GM18873 (cell line): Measurements from ENCODE around the gene TTLL1.

ENCODE experiments used
- ATAC-seq: cut with Tn5 transposase; IDR thresholded peaks from one replicate; pipeline ENCODE4 v1.9.1; 2021; ENCODE audit warnings: mild to moderate bottlenecking, moderate library complexity, moderate number of reproducible peaks; ENCODE audit not compliant: unreplicated experiment, low FRiP score

TTLL1 gene

DNA sequence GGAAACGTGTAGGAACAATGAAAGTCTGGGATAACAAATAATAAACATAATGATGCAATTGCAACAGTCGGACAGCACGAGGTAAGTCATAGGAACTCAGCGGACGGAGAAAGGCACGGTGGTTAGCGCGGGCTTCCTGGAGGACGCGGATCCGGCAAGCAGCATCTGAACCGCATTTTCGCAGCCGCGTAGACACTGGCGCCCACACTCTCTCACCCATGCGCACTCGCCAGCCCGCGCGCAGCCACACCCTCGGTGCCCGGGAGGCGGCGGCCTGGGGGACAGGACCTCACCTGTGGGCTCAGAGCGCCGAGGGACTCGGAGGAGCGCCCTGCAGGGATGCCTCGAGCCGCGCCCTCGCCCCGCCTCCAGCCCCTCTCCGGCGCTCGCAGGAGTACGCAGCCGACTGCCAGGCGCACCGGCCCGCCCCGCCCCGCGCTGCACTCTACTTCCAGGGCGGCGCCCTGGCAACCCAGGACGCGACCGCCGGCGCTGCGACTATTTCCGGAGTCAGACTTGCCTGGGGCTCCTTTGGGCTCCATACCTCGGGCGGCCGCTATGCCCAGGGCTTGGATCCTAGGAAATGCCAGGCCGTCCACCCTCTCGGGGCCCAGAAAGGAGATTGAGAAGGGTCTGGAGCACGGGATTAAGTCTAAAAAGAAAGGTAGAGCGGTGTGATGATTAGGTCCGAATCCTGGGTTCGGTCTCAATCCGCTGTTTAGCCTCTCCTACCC, at the start of gene TTLL1:
TTLL1 (minus strand) TSS at position 408 of the 734 bp plus-strand sequence. CDS start 13,805 bp downstream, outside the sequence.
- ATAC-seq: peak; percentile 72

DNA sequence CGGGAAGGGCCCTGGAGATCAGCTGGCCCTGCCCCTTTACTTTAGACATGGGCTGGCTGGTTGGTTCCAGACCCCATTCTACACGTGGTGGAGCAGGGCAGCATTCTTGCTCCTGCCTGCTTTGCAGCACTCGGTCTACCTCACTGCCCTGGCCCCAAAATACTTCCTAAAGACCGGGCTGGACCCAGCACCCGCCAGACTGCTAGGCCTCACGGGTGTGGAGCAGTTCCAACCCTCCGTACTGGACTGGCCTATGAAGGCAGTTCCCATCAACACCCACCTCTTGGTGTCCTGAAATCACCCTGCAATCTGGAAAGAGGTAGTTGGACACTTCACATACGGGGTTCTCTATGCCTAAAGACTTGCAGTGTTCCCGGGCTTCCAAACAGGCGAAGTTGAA, 47.6 kb upstream of the TTLL1 start:
- ATAC-seq: no peak

DNA sequence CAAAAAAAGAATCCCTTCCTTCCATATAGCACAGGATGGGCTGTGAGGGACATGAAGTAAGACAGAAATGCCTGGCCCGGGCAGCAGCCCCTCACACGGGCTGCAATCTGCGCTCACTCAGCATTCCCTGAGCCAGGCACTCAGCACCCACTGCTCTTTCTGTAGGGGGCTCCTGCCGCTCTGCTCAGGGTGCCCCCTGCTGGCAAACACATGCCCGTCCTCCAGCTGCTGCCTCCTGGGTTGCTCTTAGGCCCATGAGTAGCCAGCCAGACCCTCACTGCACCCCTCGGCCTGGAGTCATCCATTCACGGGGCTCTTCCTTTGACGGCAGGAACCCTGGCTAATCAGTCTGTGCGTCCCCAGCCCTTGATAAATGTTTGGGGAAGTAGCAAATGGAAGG, 47.1 kb upstream of the TTLL1 start:
- ATAC-seq: no peak

DNA sequence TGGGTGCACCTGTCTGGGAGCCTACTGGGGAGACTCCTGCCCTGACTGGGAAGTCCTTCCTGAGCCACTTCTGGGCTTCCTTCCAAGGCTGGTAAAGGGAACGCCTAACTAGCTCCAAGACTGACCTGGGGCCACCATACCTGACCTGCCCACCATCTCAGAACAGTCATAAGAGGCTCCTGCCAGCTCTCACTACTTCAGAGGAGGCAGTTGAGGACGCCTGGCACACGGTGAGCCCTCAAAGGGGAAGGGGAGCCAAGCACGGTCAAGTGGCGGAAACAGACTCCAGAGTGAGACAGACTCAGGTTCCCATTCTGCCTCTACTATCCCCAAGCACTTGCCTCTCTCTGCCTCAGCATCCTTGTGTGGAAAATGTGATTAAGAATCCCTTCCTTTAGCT, 46.4 kb upstream of the TTLL1 start:
- ATAC-seq: no peak

DNA sequence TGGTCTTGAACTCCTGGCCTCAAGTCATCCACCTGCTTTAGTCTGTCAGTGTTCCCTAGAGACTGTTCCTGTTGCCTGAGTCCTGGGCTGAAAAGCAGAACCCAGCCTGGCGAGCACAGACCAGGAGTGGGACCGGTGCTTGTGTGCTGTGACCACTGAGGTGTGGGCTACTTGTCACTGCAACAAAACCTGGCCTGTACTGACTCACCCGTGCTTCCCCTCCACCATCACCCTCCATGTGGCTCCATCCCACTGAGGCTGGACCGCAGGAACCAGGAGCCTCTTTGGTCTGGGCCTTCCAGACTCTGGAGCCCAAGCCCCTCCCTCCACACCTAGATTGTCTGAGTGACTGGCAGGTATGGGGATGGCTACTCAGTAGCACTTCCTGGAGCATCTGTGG, 45.4 kb upstream of the TTLL1 start:
- no peak for ATAC-seq

DNA sequence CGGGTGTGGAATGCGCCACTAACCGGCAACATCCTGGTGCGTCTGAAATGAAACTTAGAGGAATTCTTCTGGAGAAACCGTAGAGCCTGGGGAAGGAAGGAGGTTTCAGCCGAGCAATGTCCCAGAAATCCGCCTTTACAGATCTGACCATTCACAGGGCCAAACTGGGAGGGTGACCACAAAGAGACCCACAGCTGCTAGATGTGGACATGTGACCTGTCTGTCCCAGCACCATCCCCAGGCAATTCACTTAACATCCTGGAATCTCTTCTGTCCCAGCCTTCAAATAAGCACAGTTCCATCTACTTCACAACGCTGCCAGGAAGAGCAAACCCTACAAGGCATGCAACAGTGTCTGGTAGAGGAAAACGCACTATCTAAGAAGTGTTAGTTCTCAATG, 44.2 kb upstream of the TTLL1 start:
- no peak for ATAC-seq

DNA sequence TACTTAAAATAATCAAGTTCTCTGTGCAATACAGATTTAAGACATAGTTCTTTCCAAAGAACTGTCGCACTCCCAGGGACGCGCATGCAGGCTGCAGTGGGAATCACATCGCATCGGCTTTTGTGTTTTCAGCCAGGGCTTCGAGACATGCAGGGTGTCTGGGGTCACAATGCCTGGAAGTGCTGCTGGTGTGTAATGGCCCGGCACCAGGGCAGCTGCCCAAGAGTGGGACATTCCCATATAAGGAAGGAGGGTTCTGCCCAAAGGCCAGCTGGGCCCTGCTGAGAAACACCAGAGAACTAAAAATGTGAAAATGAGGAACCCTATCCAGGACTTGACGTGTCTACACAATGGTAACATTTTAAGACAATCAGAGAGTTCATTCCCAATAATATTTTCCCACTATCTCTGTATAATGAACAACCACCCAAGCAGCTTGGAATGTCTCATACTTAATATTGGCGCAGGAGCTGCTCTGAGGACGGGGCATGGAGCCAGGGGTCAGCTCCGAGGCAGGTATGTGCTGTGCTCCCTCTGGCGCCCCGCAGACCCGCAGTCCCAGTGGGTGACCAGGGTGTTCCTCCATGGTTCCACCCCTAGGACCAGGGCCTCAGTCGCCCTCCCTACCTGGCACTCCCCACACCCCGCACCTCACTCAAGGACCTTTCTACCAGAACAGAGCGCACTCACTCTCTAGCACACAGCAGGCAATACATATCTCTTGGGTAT, 42.7 kb upstream of the TTLL1 start:
- ATAC-seq: no peak

DNA sequence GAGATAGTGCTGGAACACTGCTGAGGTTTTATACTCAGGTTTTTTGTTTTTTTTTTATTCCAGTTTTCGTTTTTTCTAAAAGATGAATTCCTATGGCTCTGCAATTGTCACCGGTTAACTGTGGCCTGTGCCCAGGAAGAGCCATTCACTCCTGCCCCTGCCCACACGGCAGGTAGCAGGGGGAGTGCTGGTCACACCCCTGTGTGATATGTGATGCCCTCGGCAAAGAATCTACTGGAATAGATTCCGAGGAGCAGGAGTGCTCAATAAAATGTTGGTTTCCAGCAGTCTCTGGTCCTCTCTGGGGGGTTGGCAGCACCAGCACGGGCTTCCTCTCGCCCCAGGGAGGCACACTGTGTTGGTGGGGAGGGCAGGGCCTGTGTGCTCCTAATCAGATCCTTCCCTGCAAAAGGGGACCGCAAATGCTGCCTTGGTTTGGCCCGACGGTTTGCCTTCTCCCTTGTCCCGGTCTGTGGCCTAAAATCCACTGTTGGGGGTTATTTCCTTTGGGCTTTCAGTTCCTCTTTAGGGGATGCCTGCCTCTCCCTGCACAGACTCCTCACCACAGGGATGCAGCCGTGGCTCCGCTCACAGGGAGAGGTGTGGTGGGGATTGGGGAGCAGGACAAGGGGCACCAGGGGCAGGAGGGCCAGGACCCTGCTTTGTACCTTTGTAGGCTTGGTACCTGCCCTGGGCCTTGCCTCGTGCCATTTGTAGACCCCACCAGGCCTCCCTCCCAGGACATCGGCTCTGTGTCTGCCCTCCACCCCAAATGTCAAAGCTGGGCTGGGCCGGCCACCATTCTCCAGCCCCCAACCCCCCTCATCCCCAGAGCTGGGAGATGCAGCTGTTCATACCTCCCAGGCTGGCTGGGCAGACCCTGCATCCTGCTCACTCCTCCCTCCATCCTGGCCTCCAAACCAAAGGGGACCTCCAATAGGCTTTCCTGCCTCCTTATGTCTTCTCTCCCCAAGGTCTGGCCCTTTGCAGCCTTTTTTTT, 40.5 kb upstream of the TTLL1 start:
- ATAC-seq: no peak

DNA sequence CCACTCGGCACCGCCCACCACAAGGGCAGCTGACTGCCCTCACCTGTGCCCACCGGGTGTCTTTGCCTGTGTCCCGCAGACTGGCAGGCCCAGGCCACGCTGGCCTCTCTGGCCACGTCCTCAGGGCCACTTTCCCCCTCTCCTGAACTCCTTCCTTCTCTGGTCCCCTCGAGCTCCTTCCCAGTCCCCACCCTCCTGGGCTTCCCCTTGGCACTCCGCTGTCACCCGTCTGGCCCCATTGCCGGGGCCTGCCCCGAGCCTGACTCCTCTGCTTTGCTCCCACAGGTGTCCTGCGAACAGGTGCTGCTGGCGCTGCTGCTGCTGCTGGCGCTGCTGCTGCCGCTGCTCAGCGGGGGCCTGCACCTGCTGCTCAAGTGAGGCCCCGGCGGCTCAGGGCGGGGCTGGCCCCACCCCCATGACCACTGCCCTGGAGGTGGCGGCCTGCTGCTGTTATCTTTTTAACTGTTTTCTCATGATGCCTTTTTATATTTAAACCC, 39.8 kb upstream of the TTLL1 start:
- no peak for ATAC-seq

DNA sequence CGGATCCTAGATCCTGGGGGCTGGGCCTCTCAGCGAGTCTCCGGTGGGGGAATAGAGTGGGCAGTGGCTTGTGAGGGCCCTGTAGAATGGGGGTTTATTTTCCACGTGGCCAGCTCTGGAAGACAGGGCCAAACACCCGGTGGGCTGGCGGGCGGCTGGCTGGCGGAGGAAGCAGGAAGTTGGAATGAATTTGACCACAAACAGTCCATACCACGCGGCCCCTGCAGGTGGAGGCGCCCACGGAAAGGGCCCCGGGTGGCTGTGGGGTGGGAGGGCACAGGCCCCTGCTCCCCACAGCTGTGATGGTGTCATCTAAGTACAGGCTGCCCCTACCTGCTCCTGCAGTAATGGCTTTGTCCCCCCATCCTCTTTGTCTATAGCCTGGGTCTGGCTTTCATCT, 38.9 kb upstream of the TTLL1 start:
- ATAC-seq: no peak

DNA sequence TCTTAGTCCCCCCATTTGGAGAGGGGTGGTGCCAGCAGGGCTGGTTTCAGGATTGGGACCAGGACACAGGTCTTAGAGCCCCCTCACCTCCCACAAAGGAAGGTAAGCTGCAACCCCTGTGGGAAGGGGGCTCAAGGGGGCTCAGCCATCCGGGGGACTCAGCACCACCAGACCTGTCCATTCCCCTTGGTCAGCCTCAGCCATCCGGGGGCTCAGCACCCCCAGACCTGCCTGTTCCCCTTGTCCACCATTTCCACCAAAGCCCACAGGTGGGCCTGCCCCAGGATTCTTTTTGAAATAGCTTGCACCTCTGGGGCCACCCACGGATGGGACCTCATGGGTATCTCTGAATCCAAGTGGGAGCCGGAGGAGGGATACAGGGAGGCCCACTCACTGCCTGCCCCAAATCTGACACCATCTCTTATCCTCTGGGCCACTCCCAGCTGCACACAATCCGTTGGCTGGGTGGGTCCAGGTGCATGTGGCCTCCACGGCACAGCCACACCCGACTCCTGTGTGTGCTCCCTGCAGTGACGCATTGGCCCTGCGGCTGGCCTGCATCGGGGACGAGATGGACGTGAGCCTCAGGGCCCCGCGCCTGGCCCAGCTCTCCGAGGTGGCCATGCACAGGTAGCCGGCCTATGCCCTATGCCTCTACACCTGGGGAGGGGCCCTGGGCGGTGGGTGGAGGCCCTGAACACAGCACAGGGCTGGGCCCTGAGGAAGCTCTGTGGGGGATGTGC, 38.1 kb upstream of the TTLL1 start:
- ATAC-seq: no peak

DNA sequence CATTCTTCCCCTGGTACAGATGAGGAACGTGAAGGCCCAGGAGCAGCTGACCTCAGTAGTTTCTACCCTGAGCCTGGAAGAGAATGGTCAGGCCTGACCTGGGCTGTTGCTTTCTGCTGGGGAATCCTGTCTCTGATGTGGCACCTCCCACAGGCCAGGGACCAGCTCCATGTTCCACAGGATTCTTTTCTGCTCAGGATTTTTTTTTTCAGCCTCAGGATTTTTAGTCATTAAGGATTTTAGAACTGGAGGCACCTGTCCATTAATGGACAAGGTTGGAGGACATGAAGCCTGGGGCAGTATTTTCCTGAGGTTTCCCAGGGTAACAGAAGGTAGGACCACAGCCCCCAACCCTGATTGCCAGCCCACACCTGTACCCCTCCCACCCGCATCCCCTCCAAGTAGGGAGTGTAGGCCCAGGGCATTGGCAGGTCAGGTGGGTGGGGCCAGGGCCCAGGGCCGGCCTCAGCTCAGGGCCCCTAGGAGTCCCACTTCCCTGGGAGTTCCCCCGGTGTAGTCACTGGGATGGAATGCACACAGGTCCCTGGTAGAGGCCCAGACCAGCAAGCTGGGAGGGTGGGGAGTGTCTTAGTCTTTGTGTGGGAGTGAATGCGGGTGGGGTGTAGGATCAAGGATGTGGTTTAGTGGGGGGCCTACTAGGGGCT, 37.4 kb upstream of the TTLL1 start:
- no peak for ATAC-seq

DNA sequence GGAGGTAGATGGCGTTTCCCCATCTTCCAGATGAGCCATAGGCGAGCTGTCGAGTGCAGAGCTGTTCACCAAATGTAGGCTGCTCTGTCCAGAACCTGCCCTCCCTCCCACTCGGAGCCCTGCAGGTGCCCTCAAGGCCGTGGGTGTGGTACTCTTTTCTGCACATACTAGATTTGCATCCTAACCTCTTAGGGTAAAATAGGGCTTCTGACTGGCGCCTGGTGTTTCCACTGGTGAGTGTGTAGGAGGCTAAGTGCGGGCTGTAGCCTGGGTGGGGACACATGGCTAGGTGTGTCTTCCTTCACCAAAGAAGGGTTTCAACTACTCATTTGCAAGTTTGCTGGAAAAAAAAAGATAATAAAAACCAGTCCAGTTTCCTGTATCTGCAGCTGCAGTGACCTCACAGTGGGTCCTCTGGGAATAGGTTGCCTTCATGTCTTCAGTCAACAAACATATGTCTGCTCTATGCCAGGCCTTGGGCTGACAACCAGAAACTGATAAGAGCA, 29.8 kb upstream of the TTLL1 start:
- peak; percentile 63 for ATAC-seq

DNA sequence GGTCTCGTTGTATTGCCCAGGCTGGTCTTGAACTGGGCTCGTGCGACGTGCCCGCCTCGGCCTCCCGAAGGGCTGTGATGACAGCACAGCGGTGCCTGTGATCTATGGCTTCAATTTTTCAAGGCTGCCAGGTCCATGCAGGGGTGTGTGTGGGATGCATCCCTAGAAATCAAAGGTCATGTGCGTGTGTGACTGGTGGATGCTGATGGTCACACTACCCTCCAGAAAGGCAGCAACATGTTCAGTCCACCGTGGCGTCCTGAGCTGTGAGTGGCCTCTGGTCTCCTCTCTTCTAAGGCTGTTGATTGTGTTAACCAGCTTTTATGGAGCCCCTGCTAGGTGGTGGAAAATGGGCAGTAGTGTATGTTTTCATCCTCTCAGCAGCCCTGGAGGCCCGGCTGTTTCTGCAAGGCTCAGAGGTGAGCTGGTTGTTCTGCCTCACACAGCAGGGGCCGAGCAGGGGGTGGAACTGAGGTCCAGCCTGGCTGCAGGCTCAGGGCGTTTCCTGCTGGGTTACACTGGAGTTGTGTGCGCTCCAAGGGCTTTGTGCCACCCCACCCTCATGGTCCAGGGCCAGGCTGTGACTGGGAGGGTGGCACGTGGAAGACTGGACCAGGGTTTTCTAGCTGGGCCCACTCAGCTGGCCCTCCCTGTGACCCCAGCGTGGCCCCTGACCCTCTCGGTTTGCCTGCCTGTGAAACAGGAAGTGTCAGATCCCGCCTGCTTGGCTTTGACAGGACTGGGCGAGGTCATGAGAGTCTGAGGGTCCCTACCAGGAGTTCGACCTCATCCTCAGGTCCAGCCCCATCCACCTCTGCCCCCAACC, 29.0 kb upstream of the TTLL1 start:
- ATAC-seq: no peak

DNA sequence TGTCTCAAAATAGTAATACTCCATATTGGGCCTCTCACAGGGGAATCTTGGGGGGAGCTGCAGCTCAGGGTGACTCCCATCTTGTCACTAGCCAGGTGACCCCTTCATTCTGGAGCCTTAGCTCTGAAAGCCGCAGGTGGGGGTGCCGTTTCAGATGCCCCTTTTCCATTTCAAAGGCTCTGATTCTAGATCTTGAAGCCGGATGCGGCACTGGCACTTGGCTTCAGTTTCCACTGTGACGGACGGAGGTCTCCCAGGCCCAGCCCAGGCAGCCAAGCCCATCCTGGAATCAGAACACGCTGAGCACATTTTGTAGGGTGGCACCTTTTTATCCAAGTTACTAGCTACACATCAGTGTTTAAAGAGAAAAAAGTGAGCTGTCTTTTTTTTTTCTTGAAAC, 27.7 kb upstream of the TTLL1 start:
- no peak for ATAC-seq

DNA sequence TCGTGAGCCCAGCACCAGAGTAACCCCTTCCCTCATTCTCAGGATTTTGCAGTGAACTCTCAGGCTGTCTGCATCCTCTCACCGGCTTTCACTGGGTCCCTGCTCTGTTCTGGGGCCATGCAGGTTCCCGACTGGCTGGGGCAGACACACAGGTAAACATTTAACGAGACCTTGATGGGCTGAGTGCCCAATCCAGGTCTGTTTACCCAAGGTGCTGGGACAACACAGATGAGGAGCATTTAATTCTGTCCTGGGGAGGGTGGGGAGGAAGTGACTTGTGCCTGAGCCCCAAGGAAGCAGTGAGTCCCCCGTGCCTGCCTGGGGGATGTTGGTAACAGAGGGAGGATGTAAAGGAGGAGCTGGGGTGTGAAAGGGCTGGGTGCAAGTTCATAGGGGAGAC, 25.8 kb upstream of the TTLL1 start:
- ATAC-seq: no peak

DNA sequence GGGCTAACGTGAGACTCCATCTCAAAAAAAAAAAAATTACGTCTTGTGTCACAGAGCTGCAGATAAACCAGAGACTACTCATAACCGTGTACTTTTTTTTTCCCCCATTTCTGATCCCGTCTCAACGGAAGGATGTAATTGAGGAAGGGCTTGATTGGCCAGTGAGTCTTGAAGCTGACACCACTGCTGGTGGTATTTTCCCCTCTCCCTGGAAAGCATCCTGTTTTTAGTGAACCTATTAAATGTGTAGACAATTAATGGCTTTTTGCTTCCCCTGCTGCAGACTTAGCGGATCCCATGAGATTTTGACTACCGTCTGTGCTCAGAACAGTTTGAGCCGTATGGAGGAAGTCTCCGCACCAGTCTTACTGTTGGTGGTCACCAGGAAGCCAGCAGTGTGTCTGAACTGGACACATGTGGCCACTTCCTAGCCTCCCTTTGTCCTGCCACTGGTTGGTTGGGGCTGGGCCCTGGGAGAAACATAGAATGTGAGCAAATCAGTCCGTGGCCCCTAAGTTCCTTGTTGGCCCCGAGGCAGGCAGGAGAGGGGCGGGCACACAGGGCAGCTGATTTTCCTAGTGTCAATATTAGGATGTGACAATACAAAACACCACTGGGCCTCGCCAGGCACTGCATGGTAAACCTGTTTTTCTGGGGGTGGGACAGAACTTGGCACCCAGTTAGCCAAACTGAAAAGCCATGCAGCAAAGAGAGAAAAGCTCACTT, 24.5 kb upstream of the TTLL1 start:
- no peak for ATAC-seq
